GDM1 (cell line): ENCODE measurements around the gene RBFOX2.
"Not testable (repeated sequence)": the region's sequence is repeated elsewhere in the genome, so short reads cannot be mapped to it uniquely, and the experiment has no call there.

Experiments
- DNase-seq: peaks from one replicate; lab custom pipeline; 2025; lab: John Stamatoyannopoulos, UW

The RBFOX2 gene

GRCh38 chr22:35733791-35734516 lies 294.7 kb downstream of the RBFOX2 start:
- no peak for DNase-seq

GRCh38 chr22:35733036-35733435 lies 295.6 kb downstream of the RBFOX2 start:
- DNase-seq, result no peak

- no peak for DNase-seq
Measured at GRCh38 chr22:35732116-35732515, 296.5 kb downstream of the RBFOX2 start.

GRCh38 chr22:35731321-35731720 lies 297.3 kb downstream of the RBFOX2 start:
- DNase-seq, result no peak

GRCh38 chr22:35729309-35729698 lies 299.3 kb downstream of the RBFOX2 start:
- DNase-seq, result no peak

- no peak for DNase-seq
Measured at GRCh38 chr22:35728639-35729308, 299.9 kb downstream of the RBFOX2 start.

- DNase-seq, result no peak
Measured at GRCh38 chr22:35727436-35727835, 301.2 kb downstream of the RBFOX2 start.

GRCh38 chr22:35726933-35727332 lies 301.7 kb downstream of the RBFOX2 start:
- no peak for DNase-seq

- no peak for DNase-seq
Measured at GRCh38 chr22:35726398-35726797, 302.2 kb downstream of the RBFOX2 start.

GRCh38 chr22:35725521-35725920 lies 303.1 kb downstream of the RBFOX2 start:
- DNase-seq, result no peak

- no peak for DNase-seq
Measured at GRCh38 chr22:35721960-35722359, 306.7 kb downstream of the RBFOX2 start.

GRCh38 chr22:35719212-35719875 lies 309.3 kb downstream of the RBFOX2 start:
- no peak for DNase-seq

GRCh38 chr22:35717572-35717971 lies 311.1 kb downstream of the RBFOX2 start, which contains the start of gene APOL5:
APOL5 (plus strand) TSS chr22:35717872; CDS start chr22:35717872, 0 bp downstream.
- no peak for DNase-seq

- no peak for DNase-seq
Measured at GRCh38 chr22:35712672-35713071, 316.0 kb downstream of the RBFOX2 start.

- no peak for DNase-seq
Measured at GRCh38 chr22:35711336-35711735, 317.3 kb downstream of the RBFOX2 start.

- DNase-seq, result no peak
Measured at GRCh38 chr22:35708917-35709316, 319.7 kb downstream of the RBFOX2 start.

- no peak for DNase-seq
Measured at GRCh38 chr22:35708453-35708852, 320.2 kb downstream of the RBFOX2 start.

GRCh38 chr22:35705141-35705540 lies 323.5 kb downstream of the RBFOX2 start:
- no peak for DNase-seq

GRCh38 chr22:35703861-35704584 lies 324.6 kb downstream of the RBFOX2 start:
- DNase-seq, result no peak

- not testable (repeated sequence) for DNase-seq
Measured at GRCh38 chr22:35699852-35700251, 328.8 kb downstream of the RBFOX2 start.

- no peak for DNase-seq
Measured at GRCh38 chr22:35697142-35697541, 331.5 kb downstream of the RBFOX2 start.

- no peak for DNase-seq
Measured at GRCh38 chr22:35695202-35695601, 333.4 kb downstream of the RBFOX2 start.
